AML-193 (cell line): Measurements from ENCODE around the gene YBX2.

Experiments
- DNase-seq, 2 experiments: peaks; one replicate each; lab custom pipeline; 2025; lab: John Stamatoyannopoulos, UW

YBX2 gene

GRCh38 chr17:7322520-7323194 lies 28.2 kb upstream of the YBX2 start:
- DNase-seq, result no peak

GRCh38 chr17:7321466-7321865 lies 27.0 kb upstream of the YBX2 start:
- no peak for DNase-seq

GRCh38 chr17:7318121-7318860 lies 23.9 kb upstream of the YBX2 start:
- DNase-seq, result no peak

GRCh38 chr17:7317161-7317803 lies 22.8 kb upstream of the YBX2 start:
- DNase-seq, result no peak

GRCh38 chr17:7315570-7316235 lies 21.3 kb upstream of the YBX2 start:
- no peak for DNase-seq

- DNase-seq, result peak; percentile 31 to 41
These were observed 20.5 kb upstream of the YBX2 start, which contains the start of gene GPS2 for GRCh38 chr17:7314719-7315569. Gene GPS2, minus strand, starts transcription at chr17:7315360. Its CDS starts 308 bp downstream, at chr17:7315052.

- DNase-seq, result no peak
These were observed 19.7 kb upstream of the YBX2 start for GRCh38 chr17:7313890-7314718.

GRCh38 chr17:7313088-7313889 lies 18.9 kb upstream of the YBX2 start:
- no peak for DNase-seq

- no peak for DNase-seq
These were observed 18.1 kb upstream of the YBX2 start for GRCh38 chr17:7312432-7313087.

GRCh38 chr17:7311110-7311705 lies 16.8 kb upstream of the YBX2 start:
- DNase-seq, result no peak

- DNase-seq, result no peak
These were observed 15.2 kb upstream of the YBX2 start for GRCh38 chr17:7309628-7310027.

GRCh38 chr17:7308625-7309433 lies 14.4 kb upstream of the YBX2 start:
- peak; percentile 15 to 42 for DNase-seq

GRCh38 chr17:7307686-7308624 lies 13.5 kb upstream of the YBX2 start:
- no peak for DNase-seq

- peak; percentile 91 to 94 for DNase-seq
These were observed 12.7 kb upstream of the YBX2 start, which contains the start of gene EIF5A for GRCh38 chr17:7306911-7307685. Gene EIF5A, plus strand, starts transcription at chr17:7307628. Its CDS starts 2,008 bp downstream, at chr17:7309636.

GRCh38 chr17:7304179-7304578 lies 9.7 kb upstream of the YBX2 start:
- no peak for DNase-seq
